D721Med (cell line): ENCODE data around the gene PTPRR.

Experiments
- DNase-seq: peaks from one replicate; pipeline ENCODE4 v3.0.0; 2011; ENCODE audit warnings: low spot score; ENCODE audit not compliant: insufficient read length
- FAIRE-seq: peaks from 2 replicates; lab custom pipeline; 2011; peaks lifted over from hg19 to GRCh38; lab: Jason Lieb, UNC
- CTCF ChIP-seq: IDR thresholded peaks from 2 replicates; pipeline ENCODE4 v1.5.1; 2012; ENCODE audit warnings: mild to moderate bottlenecking, control low read depth; ENCODE audit not compliant: insufficient read depth; ENCODE audit errors: missing control alignments

PTPRR gene

DNA sequence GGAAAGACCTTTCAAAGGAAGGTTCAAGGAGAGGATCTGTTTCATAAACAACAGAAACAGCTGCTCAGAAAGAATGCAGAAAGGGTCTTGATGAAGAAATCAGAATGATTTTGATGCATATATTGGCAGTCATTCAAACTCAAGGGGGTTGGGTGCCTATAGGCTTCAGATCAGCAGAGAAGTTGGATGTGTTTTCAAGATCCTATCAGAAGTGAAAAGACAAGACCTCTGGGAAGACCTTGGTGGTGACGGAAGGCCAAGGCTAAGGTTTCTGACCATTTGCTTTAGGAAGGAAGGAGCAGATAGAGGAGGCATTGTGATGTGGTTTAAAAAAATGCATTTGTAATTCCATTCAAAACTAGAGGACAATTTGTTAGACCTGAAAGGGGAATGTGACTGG, 268.1 kb downstream of the PTPRR start:
- DNase-seq: no peak
- FAIRE-seq: no peak
- no peak for TF ChIP-seq CTCF

- FAIRE-seq (no peak), DNase-seq (no peak)
Observed at GRCh38 chr12:70648831-70649230, 271.7 kb downstream of the PTPRR start.

GRCh38 chr12:70648191-70648590, 272.3 kb downstream of the PTPRR start:
- no peak for DNase-seq
- no peak for FAIRE-seq

More at GRCh38 chr12:70648831-70649230, 271.7 kb downstream of the PTPRR start:
- TF ChIP-seq CTCF: no peak

DNA sequence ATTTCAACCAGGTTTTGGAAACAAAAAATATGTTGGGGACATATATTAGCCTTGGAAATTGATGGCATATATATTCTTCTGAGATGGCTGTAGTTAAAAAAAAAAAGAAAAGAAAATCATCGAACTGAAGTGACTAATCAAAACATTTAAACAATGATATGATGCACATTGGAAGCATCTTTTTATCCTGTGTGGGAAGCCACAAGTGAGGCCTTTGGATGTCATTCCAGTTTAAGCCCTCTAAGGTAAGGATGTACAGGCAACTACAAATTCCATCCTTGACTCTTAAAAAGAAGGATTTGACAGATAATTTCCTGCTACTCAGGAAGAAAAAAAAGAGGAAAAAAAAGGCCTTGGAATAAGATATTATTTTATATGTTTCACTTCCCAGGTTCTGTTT, 273.7 kb downstream of the PTPRR start:
- TF ChIP-seq CTCF: no peak
- FAIRE-seq (no peak), DNase-seq (no peak)

More at GRCh38 chr12:70648191-70648590, 272.3 kb downstream of the PTPRR start:
- TF ChIP-seq CTCF: no peak

DNA sequence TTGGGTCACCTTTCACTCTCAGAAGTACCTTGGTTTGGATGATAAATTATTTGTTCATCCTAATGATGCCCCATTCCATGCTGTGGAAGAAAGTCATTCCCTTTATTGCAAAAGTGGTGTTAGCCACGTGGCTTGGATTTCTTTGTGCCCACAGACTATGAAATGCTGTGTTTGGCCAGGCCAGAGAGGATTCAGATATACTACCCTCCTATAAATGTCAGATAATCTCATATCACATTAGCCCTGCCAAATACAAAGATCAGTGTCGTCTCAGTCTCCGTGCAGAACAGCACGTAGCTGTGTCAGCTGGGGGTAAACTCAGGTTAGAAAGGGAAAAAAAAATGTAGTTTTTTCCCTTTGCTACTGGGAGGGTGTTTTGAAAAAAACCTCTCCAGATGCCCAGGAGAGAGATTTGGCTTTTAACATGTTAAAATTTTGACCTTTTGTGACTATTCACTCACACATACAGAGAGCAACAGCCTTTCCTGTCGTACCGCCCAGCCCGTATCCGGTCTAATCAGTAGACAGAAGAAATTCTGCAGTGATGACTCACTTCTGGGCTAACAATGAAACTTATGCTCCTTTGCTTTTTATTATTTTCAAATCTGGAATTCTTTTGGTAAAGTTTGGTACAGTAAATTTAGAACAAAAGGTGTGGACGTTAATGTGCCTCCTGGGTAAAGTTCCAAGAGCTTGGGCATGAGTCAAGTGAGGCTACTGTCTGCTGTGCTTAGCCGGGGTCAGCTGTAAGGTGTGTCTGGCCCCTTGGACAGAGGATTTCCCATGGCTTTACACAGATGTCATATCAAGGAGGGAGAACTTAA, 274.8 kb downstream of the PTPRR start:
- FAIRE-seq: no peak
- TF ChIP-seq CTCF: no peak
- DNase-seq: no peak

- TF ChIP-seq CTCF: no peak
- FAIRE-seq: no peak
- no peak for DNase-seq
Observed at GRCh38 chr12:70644861-70645260, 275.7 kb downstream of the PTPRR start.

- DNase-seq (no peak), FAIRE-seq (no peak)
- TF ChIP-seq CTCF: no peak
Observed at GRCh38 chr12:70643939-70644338, 276.6 kb downstream of the PTPRR start.
